AG04450 (cell line): ENCODE data around the gene TGFBR3. TPM values are rescaled to one million over a fixed set of nuclear protein-coding genes. Genes with fewer than 3 reads are reported as not detected.

ENCODE experiments used
- CTCF ChIA-PET: fragments of 300-600, 350-600 bp; formaldehyde crosslinking; extraction: SDS; loops from one replicate; lab custom pipeline; 2022; ENCODE audit warnings: antibody characterized with exemption, inconsistent platforms; lab: Charles Lee
- POLR2A ChIA-PET: fragments of 350-600 bp; formaldehyde crosslinking; extraction: SDS; loops from one replicate; lab custom pipeline; 2021; ENCODE audit warnings: antibody characterized with exemption, inconsistent platforms; lab: Yijun Ruan, JAX
- DNase-seq: peaks from one replicate; pipeline ENCODE4 v3.0.0-alpha.2; 2011; ENCODE audit warnings: low read depth, low spot score
- H3K27ac ChIP-seq: one replicate; pipeline ENCODE4 v1.5.1; 2012; ENCODE audit warnings: low read depth, low read length, control low read depth
- H3K27me3 ChIP-seq: one replicate; pipeline ENCODE4 v1.6.0; 2012; ENCODE audit warnings: low read length; ENCODE audit not compliant: control insufficient read depth, insufficient read depth
- H3K4me3 ChIP-seq: 2 replicates; pipeline ENCODE4 v1.5.1; 2011; ENCODE audit warnings: mild to moderate bottlenecking, low read depth, low read length, control low read depth
- H3K9me3 ChIP-seq: 2 replicates; pipeline ENCODE4 v1.5.1; 2012; ENCODE audit warnings: low read length; ENCODE audit not compliant: control insufficient read depth, insufficient read depth
- CTCF ChIP-seq: IDR thresholded peaks from 2 replicates; pipeline ENCODE4 v1.5.1; 2011; ENCODE audit warnings: low read depth, low read length, control low read depth, inconsistent platforms
- polyA plus RNA-seq: library from polyadenylated mRNA; depleted of rRNA; stranded (reverse); fragments of >200 nt; gene quantifications from 2 replicates; pipeline ENCODE4 v1.2.3, GENCODE V29; 2011

The TGFBR3 gene
- polyA plus RNA-seq, 1 experiment, result 36.5 TPM

GRCh38 chr1:91732291-91733107 is 153.5 kb downstream of the TGFBR3 start:
- no peak overlapping the region for H3K4me3 ChIP-seq
- peak overlapping the region; percentile 59 for H3K27ac ChIP-seq
- H3K27me3 ChIP-seq, result no peaks in the 10 kb centered on the region
- DNase-seq, result peak; percentile 63
- ChIA-PET CTCF (interaction anchor here (0.5 to 1.5 kb wide), 2 partner anchors 221 to 418 kb away, joined by 3 read pairs; no protein-coding TSS in a partner anchor), POLR2A (no interaction called here)
- TF ChIP-seq CTCF, result no peak
- no peaks in the 10 kb centered on the region for H3K9me3 ChIP-seq

GRCh38 chr1:91731815-91732214 is 154.1 kb downstream of the TGFBR3 start:
- Histone ChIP-seq H3K27me3 (no peaks in the 10 kb centered on the region), H3K4me3 (no peak overlapping the region), H3K9me3 (no peaks in the 10 kb centered on the region), H3K27ac (peak overlapping the region; percentile 59)
- CTCF ChIA-PET, result interaction anchor here (0.5 to 1.5 kb wide), 2 partner anchors 220 to 419 kb away, joined by 3 read pairs; no protein-coding TSS in a partner anchor
- no peak for TF ChIP-seq CTCF
- POLR2A ChIA-PET, result no interaction called here
- DNase-seq, result no peak

GRCh38 chr1:91730801-91731732 is 154.9 kb downstream of the TGFBR3 start:
- Histone ChIP-seq H3K27ac (no peak overlapping the region), H3K27me3 (no peaks in the 10 kb centered on the region), H3K4me3 (no peak overlapping the region), H3K9me3 (no peaks in the 10 kb centered on the region)
- POLR2A ChIA-PET, result no interaction called here
- no peak for DNase-seq
- CTCF ChIA-PET, result interaction anchor here (1.5 kb wide), 1 partner anchor 219 kb away, joined by 3 read pairs; no protein-coding TSS in a partner anchor
- TF ChIP-seq CTCF, result no peak

- Histone ChIP-seq H3K27ac (no peak overlapping the region), H3K27me3 (no peaks in the 10 kb centered on the region), H3K4me3 (no peak overlapping the region), H3K9me3 (no peaks in the 10 kb centered on the region)
- ChIA-PET POLR2A (no interaction called here), CTCF (no interaction called here)
- no peak for TF ChIP-seq CTCF
- DNase-seq, result no peak
Measured at GRCh38 chr1:91729621-91730358, 156.2 kb downstream of the TGFBR3 start.
